ENCODE measurements around the gene SLC1A5.

Gene SLC1A5

DNA sequence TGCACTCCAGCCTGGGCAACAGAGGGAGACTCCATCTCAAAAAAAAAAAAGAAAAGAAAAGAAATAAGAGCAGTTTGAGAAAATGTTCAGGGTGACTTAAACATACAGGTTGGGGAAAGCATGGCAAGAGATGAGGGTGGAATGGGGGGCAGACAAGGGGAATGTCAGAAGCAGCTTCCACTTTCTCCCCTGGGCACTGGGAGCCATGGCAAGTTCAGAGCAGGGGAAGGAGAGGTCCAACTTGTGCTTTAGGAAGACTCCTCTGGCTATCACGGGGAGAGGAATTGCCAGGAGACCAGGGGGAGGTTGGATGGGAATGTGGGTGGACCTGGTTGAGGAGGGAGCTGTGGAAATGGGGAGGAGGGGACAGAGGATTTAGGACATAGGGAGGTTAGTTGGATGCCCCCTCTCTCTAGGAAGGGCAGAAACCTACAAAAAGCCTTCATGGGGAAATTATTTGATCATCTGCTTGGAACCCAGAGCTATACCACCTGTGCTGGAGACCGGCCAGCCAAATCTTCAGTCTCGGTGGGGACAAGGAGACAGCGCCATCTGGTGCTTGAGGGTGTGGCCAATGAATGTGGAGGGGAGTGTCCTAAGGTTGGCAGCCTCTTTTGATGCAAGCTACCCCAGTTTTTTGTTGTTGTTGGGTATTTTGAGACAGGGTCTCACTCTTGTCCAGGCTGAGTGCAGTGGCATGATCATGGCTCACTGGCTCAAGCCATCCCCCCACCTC lies 34.8 kb downstream of the SLC1A5 start:
- peak; percentile 24 for DNase-seq
- in situ Hi-C loops (cut with HindIII; ENCODE audit: low pct_ligation_motif_present, low pct_unique_long_range_greater_than_20kb, low sequenced_read_pairs), result no loop called here

DNA sequence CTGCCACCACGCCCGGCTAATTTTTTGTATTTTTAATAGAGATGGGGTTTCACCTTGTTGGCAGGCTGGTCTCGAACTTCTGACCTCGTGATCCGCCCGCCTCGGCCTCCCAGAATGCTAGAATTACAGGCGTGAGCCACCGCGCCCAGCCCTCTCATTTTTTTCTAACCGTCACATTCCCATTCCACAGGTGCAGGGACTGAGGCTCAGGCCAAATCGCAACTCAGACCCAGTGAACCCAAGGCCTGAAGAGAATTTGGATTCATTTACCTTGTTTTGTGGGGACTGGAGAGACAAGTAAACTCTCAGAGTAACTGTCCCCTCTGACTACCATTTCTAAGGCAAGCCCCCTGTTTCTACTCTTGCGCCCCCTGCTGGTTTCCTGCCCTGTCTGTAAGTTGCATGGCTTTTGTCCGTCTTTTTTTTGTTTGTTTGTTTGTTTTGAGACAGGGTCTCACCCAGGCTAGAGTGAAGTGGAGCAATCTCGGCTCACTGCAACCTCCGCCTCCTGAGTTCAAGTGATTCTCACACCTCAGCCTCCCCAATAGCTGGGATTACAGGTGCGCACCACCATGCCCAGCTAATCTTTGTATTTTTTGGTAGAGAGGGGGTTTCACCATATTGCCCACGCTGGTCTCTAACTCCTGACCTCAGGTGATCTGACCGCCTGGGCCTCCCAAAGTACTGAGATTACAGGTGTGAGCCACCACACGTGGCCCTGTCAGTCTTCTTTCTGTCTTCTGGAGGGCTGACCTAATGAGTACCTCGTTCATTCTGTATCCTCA lies 39.9 kb downstream of the SLC1A5 start:
- in situ Hi-C loops (cut with HindIII; ENCODE audit: low pct_ligation_motif_present, low pct_unique_long_range_greater_than_20kb, low sequenced_read_pairs), result no loop called here
- DNase-seq, result peak; percentile 33

GRCh38 chr19:46746281-46747057 lies 41.9 kb downstream of the SLC1A5 start, which contains the start of gene STRN4:
Gene STRN4 (minus strand): TSS chr19:46746450. CDS start chr19:46746430, 20 bp downstream.
- in situ Hi-C loops (cut with HindIII; ENCODE audit: low pct_ligation_motif_present, low pct_unique_long_range_greater_than_20kb, low sequenced_read_pairs), result no loop called here
- DNase-seq, result peak; percentile 49

GRCh38 chr19:46745521-46746280 lies 42.7 kb downstream of the SLC1A5 start, which contains the start of gene FKRP:
Gene FKRP (plus strand): TSS chr19:46746057. CDS start chr19:46755451, 9,394 bp downstream.
- in situ Hi-C loops (cut with HindIII; ENCODE audit: low pct_ligation_motif_present, low pct_unique_long_range_greater_than_20kb, low sequenced_read_pairs), result no loop called here
- DNase-seq, result no peak

DNA sequence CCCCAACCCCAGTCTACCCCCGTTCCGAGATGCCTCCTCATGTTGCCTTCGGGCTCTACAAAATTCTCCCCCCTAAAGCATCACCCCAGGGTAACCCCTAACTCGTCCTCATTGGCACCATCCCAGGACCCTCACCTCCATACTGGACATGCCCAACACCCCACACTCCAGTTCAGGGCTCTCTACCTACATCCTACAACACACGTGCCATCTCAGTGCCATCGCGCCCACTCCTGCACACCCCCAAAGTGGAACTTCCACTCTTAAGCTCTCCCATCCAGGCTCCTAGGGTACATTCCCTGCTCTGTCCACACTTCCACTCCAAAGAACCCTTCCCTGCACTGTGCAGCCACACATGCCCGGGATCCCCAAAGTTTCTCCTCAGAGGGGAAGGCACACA lies 43.4 kb downstream of the SLC1A5 start:
- no peak for DNase-seq
- in situ Hi-C loops (cut with HindIII; ENCODE audit: low pct_ligation_motif_present, low pct_unique_long_range_greater_than_20kb, low sequenced_read_pairs), result no loop called here

GRCh38 chr19:46744005-46744691 lies 44.2 kb downstream of the SLC1A5 start:
- in situ Hi-C loops (cut with HindIII; ENCODE audit: low pct_ligation_motif_present, low pct_unique_long_range_greater_than_20kb, low sequenced_read_pairs), result no loop called here
- DNase-seq, result no peak

- no peak for DNase-seq
- in situ Hi-C loops (cut with HindIII; ENCODE audit: low pct_ligation_motif_present, low pct_unique_long_range_greater_than_20kb, low sequenced_read_pairs), result no loop called here
These were observed 45.4 kb downstream of the SLC1A5 start for GRCh38 chr19:46742926-46743480.

DNA sequence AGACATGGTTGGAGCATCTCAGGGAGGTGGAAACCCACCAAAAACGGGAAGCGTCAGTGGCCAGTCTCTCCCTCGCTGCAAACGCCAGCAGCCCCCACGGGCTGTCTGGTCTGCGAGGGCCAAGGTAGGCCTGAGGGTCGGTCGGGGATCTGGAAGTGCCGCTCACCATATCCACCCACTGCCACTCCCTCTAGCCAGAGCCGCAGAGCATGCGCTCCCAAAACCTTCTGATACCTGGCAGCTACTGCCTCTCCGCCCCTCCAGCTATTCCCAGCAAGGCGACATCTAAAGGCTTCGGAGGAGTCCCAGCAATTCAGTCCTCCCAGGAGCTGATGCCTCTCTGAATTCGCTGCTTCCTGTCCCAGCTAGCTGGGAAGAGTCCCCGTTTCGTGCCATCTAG lies 46.9 kb downstream of the SLC1A5 start:
- no peak for DNase-seq
- in situ Hi-C loops (cut with HindIII; ENCODE audit: low pct_ligation_motif_present, low pct_unique_long_range_greater_than_20kb, low sequenced_read_pairs), result no loop called here

GRCh38 chr19:46739290-46739771 lies 49.1 kb downstream of the SLC1A5 start:
- in situ Hi-C loops (cut with HindIII; ENCODE audit: low pct_ligation_motif_present, low pct_unique_long_range_greater_than_20kb, low sequenced_read_pairs), result no loop called here
- DNase-seq, result no peak

GRCh38 chr19:46737761-46738171 lies 50.6 kb downstream of the SLC1A5 start:
- in situ Hi-C loops (cut with HindIII; ENCODE audit: low pct_ligation_motif_present, low pct_unique_long_range_greater_than_20kb, low sequenced_read_pairs), result no loop called here
- no peak for DNase-seq

GRCh38 chr19:46737298-46737654 lies 51.1 kb downstream of the SLC1A5 start:
- in situ Hi-C loops (cut with HindIII; ENCODE audit: low pct_ligation_motif_present, low pct_unique_long_range_greater_than_20kb, low sequenced_read_pairs), result no loop called here
- DNase-seq, result no peak

DNA sequence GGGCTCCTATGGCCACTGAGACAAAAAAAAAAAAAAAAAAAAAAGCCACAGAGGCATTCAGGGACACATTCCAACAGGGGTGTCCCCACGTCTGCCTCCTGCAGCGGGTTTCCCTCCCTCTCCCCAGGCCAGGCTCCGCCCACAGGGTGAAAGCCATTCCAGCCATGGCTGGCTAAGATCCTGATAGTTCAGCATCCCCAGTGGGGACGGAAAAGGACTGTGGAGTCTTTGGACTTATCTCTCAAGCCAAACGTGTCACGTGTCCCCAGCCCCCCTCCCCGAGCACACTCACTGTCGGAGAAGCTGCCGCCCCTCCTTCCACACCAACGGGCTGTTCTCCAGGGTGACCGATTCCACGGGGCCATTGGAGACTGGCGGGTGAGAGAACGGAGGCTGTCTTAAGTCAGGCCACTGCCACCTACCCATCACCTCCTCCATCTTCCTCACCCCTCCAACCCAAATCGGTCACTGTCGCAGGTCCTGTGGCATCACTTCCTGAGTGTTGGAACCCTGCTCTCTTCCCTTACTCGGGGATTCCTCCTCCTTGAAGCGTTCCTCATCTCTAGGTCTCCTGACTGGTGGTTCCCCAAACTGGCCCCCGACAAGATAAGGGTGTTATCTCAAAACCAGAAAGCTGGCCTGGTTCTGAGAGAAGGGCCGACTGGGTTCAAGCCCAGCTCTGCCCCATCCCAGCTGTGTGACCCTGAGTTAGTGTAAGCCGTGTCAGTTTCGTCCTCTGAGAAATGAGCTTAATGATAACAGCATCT lies 51.7 kb downstream of the SLC1A5 start:
- DNase-seq, result no peak
- in situ Hi-C loops (cut with HindIII; ENCODE audit: low pct_ligation_motif_present, low pct_unique_long_range_greater_than_20kb, low sequenced_read_pairs), result no loop called here

- DNase-seq, result no peak
These were observed 54.6 kb downstream of the SLC1A5 start for GRCh38 chr19:46733690-46734292.

DNA sequence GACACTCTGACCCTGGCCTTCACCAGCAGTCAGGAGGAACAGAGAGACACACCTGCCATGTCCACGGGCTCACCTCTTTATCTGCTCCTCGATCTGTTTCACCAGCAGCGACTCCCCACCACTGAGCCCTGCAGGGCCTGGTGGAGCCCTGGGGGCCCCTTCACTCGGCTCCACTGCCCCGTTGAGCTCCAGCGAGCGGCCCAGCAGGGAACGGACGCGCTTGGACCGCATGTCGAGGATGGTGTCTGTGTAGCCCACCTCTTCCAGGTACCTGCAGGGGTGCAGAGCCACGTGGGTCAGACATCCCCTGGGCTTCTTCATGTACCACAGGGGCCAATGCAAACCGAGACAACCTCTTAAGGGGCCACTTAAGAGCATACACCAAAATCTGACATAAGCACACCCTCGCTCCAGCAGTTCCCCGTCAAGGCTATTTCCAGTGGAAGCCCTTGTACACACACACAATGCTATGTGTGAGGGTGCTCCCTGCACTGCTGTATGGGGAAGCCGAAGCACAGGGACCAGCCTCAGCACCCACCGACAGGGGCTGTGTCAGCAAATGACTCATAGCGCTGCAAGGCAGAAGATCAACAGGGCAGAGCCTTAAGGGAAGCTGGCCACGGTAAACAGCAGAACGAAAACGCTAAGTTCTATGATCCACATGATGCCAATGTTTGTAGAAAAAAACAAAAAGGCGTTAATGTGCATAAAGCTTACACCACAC lies 55.3 kb downstream of the SLC1A5 start:
- in situ Hi-C loops (cut with HindIII; ENCODE audit: low pct_ligation_motif_present, low pct_unique_long_range_greater_than_20kb, low sequenced_read_pairs), result no loop called here
- DNase-seq, result no peak

More at GRCh38 chr19:46733690-46734292, 54.6 kb downstream of the SLC1A5 start:
- in situ Hi-C loops (cut with HindIII; ENCODE audit: low pct_ligation_motif_present, low pct_unique_long_range_greater_than_20kb, low sequenced_read_pairs), result no loop called here

DNA sequence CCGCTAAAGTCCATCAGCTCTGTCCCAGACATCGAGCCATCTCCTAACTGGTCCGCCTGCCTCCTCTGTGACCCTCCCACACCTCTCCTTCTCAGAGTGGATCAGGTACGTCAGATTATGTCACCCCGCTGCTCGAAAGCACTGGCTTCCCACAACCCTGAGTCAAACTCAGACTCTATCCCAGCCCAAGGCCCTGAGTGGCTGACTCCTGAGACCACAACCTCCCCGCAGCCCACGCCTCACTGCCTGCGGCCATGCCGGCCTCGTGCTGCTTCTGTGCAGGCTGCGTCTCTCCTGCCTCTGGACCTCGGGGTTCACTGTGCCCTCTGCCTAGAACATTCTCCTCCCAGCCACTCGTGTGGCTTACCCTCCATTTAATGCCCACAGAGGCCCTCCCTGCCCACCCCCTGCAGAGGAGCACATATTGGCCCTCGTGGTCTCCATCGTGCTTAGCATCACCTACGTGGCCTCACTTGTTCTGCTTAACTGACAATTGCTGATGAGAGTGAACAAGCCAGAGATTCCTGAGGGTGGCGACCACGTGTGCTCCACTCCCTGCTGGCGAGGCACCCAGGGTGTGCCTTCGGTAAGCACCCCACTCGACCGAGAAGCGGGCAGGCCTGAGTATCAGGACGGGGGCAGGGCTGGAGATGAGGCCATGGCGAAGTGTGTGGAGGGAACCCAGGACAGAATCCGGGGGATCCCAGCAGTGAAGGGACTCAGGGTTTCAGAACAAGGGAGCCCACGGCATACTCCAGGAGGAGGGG lies 56.0 kb downstream of the SLC1A5 start:
- in situ Hi-C loops (cut with HindIII; ENCODE audit: low pct_ligation_motif_present, low pct_unique_long_range_greater_than_20kb, low sequenced_read_pairs), result no loop called here
- DNase-seq, result no peak

All from ACHN (cell line).